Gastrocnemius medialis (tissue), 4 donors: ENCODE measurements around the gene MIER2.

Experiments
- POLR2A ChIP-seq, 2 donors: fragments of 450-650 bp; IDR thresholded peaks; one replicate each; pipeline ENCODE4 v1.6.1; 2017; ENCODE audit warnings: antibody characterized with exemption in 2 of 2, mild to moderate bottlenecking in 2 of 2, moderate library complexity in 2 of 2
- TF ChIP-seq, protein P1 (sequence below), 5 experiments: fragments of 450-650 bp in 3 of 5; fragments of 200-600 bp in 2 of 5; sonication (generic) in 2 of 5; IDR thresholded peaks in 4 of 5; conservative IDR thresholded peaks in 1 of 5; 1 replicate in 4 of 5; 2 replicates in 1 of 5; pipeline ENCODE4 v1.5.1; 2016 to 2019; ENCODE audit warnings: antibody characterized with exemption in 5 of 5, mild to moderate bottlenecking in 3 of 5, moderate library complexity in 3 of 5

DNA sequence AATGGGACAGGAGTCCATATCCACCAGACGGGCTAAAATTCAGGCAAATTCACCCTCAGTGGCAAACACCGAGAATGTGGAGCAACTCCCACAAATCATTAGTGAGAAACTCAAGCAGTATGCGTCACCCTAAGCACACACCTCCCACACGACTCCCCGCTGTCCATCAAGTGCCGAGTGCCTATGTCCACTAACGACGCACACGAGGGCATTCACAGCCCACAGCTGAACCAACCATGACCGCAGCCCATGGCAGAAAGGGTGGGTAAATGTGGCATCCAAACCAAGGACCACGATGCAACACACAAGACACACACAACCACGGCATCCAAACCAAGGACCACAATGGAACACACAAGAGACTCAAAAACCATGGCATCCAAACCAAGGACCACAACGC is 22.0 kb downstream of the MIER2 start:
- TF ChIP-seq, protein P1, sequence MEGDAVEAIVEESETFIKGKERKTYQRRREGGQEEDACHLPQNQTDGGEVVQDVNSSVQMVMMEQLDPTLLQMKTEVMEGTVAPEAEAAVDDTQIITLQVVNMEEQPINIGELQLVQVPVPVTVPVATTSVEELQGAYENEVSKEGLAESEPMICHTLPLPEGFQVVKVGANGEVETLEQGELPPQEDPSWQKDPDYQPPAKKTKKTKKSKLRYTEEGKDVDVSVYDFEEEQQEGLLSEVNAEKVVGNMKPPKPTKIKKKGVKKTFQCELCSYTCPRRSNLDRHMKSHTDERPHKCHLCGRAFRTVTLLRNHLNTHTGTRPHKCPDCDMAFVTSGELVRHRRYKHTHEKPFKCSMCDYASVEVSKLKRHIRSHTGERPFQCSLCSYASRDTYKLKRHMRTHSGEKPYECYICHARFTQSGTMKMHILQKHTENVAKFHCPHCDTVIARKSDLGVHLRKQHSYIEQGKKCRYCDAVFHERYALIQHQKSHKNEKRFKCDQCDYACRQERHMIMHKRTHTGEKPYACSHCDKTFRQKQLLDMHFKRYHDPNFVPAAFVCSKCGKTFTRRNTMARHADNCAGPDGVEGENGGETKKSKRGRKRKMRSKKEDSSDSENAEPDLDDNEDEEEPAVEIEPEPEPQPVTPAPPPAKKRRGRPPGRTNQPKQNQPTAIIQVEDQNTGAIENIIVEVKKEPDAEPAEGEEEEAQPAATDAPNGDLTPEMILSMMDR (IDR thresholded peaks at IDR 0.05 in 4 of 5, conservative IDR thresholded peaks at IDR 0.05 in 1 of 5): no peak
- no peak for TF ChIP-seq POLR2A (IDR thresholded peaks at IDR 0.05)
